ENCODE measurements around the gene SYNPO2. TPM values are rescaled to one million over a fixed set of nuclear protein-coding genes. Genes with fewer than 3 reads are reported as not detected.

Gene SYNPO2
- polyA plus RNA-seq, 1 experiment, result 5.1 TPM

DNA sequence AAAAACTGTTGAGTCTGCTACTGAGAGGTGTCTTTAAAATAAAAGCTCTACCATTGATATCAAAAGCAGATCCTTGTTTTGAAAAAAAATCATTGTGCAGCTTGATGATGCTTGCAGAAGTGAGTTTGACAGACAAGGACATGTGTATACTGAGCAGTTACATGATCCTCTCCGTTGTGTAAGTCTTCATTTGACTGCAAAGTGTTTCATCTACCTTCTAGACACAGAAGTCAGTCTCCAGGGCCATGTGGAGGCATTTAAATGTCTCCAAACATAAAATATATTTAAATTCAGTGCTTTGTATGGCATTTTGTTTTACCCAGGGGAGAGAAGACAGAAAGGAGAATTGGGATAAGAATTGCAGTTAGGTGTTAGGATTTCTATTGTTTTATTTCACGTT is 139.2 kb downstream of the SYNPO2 start:
- Histone ChIP-seq H3K27me3 (ENCODE audit: control insufficient read depth, insufficient read depth, low read length) (no peaks in the 10 kb centered on the region), H3K27ac (ENCODE audit: low read depth, low read length) (no peak overlapping the region), H3K4me3 (ENCODE audit: low read depth, low read length) (no peak overlapping the region), H3K9me3 (ENCODE audit: control insufficient read depth, insufficient read depth, low read length) (peaks cover 6% of the 10 kb centered on the region)
- ChIA-PET CTCF (interaction anchor here (1.4 kb wide), 1 partner anchor 39 kb away, joined by 3 read pairs; no protein-coding TSS in a partner anchor), POLR2A (interaction anchor here (1.2 to 1.7 kb wide), 2 partner anchors 13 to 29 kb away, joined by 3 read pairs; no protein-coding TSS in a partner anchor)
- TF ChIP-seq, protein P1, sequence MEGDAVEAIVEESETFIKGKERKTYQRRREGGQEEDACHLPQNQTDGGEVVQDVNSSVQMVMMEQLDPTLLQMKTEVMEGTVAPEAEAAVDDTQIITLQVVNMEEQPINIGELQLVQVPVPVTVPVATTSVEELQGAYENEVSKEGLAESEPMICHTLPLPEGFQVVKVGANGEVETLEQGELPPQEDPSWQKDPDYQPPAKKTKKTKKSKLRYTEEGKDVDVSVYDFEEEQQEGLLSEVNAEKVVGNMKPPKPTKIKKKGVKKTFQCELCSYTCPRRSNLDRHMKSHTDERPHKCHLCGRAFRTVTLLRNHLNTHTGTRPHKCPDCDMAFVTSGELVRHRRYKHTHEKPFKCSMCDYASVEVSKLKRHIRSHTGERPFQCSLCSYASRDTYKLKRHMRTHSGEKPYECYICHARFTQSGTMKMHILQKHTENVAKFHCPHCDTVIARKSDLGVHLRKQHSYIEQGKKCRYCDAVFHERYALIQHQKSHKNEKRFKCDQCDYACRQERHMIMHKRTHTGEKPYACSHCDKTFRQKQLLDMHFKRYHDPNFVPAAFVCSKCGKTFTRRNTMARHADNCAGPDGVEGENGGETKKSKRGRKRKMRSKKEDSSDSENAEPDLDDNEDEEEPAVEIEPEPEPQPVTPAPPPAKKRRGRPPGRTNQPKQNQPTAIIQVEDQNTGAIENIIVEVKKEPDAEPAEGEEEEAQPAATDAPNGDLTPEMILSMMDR (IDR thresholded peaks at IDR 0.05; ENCODE audit: low read depth, low read length), result no peak
- no peak for DNase-seq (ENCODE audit: low read depth, low spot score)

- H3K27me3 ChIP-seq (ENCODE audit: control insufficient read depth, insufficient read depth, low read length), result no peaks in the 10 kb centered on the region
- CTCF ChIA-PET, result no interaction called here
- H3K9me3 ChIP-seq (ENCODE audit: control insufficient read depth, insufficient read depth, low read length), result peaks cover 6% of the 10 kb centered on the region
- H3K27ac ChIP-seq (ENCODE audit: low read depth, low read length), result no peak overlapping the region
- H3K4me3 ChIP-seq (ENCODE audit: low read depth, low read length), result no peak overlapping the region
- TF ChIP-seq, protein P1 (IDR thresholded peaks at IDR 0.05; ENCODE audit: low read depth, low read length), result no peak
- no peak for DNase-seq (ENCODE audit: low read depth, low spot score)
- POLR2A ChIA-PET, result interaction anchor here (1.2 to 1.7 kb wide), 2 partner anchors 13 to 30 kb away, joined by 3 read pairs; no protein-coding TSS in a partner anchor
Measured at GRCh38 chr4:119028296-119028695, 139.6 kb downstream of the SYNPO2 start.

- no peaks in the 10 kb centered on the region for H3K27me3 ChIP-seq (ENCODE audit: control insufficient read depth, insufficient read depth, low read length)
- no peak overlapping the region for H3K4me3 ChIP-seq (ENCODE audit: low read depth, low read length)
- H3K9me3 ChIP-seq (ENCODE audit: control insufficient read depth, insufficient read depth, low read length), result peaks cover 6% of the 10 kb centered on the region
- TF ChIP-seq, protein P1 (IDR thresholded peaks at IDR 0.05; ENCODE audit: low read depth, low read length), result no peak
- no peak for DNase-seq (ENCODE audit: low read depth, low spot score)
- ChIA-PET POLR2A (no interaction called here), CTCF (interaction anchor here (0.6 to 1.1 kb wide), 5 partner anchors 12 to 257 kb away, joined by 3 to 5 read pairs (median 3); no protein-coding TSS in a partner anchor)
- H3K27ac ChIP-seq (ENCODE audit: low read depth, low read length), result no peak overlapping the region
Measured at GRCh38 chr4:119029847-119030535, 141.3 kb downstream of the SYNPO2 start.

DNA sequence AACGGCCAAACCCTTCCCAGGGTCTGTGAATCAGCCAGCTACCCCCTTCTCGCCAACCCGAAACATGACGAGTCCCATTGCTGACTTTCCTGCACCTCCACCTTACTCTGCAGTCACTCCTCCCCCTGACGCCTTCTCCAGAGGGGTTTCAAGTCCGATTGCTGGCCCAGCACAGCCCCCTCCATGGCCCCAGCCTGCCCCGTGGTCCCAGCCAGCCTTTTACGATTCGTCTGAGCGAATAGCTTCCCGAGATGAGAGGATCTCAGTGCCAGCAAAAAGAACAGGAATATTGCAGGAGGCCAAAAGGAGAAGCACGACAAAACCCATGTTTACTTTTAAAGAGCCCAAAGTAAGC is 141.9 kb downstream of the SYNPO2 start:
- ChIA-PET CTCF (interaction anchor here (1.1 kb wide), 1 partner anchor 12 kb away, joined by 5 read pairs; no protein-coding TSS in a partner anchor), POLR2A (no interaction called here)
- peaks cover 6% of the 10 kb centered on the region for H3K9me3 ChIP-seq (ENCODE audit: control insufficient read depth, insufficient read depth, low read length)
- TF ChIP-seq, protein P1 (IDR thresholded peaks at IDR 0.05; ENCODE audit: low read depth, low read length), result no peak
- DNase-seq (ENCODE audit: low read depth, low spot score), result no peak
- no peaks in the 10 kb centered on the region for H3K27me3 ChIP-seq (ENCODE audit: control insufficient read depth, insufficient read depth, low read length)
- H3K27ac ChIP-seq (ENCODE audit: low read depth, low read length), result no peak overlapping the region
- H3K4me3 ChIP-seq (ENCODE audit: low read depth, low read length), result no peak overlapping the region

DNA sequence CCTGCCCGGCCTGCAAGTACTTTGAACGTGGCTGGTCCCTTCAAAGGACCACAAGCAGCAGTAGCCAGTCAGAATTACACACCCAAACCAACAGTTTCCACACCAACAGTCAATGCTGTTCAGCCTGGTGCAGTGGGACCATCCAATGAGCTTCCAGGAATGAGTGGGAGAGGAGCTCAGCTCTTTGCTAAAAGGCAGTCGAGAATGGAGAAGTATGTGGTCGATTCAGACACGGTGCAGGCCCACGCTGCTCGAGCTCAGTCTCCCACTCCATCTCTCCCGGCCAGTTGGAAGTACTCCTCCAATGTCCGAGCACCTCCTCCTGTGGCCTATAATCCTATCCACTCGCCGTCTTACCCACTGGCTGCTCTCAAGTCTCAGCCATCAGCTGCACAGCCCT is 142.6 kb downstream of the SYNPO2 start:
- no peak overlapping the region for H3K4me3 ChIP-seq (ENCODE audit: low read depth, low read length)
- ChIA-PET CTCF (interaction anchor here (1.1 kb wide), 2 partner anchors 10 to 11 kb away, joined by 4 to 5 read pairs; no protein-coding TSS in a partner anchor), POLR2A (interaction anchor here (0.7 kb wide), 1 partner anchor 42 kb away, joined by 3 read pairs; no protein-coding TSS in a partner anchor)
- H3K27me3 ChIP-seq (ENCODE audit: control insufficient read depth, insufficient read depth, low read length), result no peaks in the 10 kb centered on the region
- DNase-seq (ENCODE audit: low read depth, low spot score), result no peak
- H3K27ac ChIP-seq (ENCODE audit: low read depth, low read length), result no peak overlapping the region
- H3K9me3 ChIP-seq (ENCODE audit: control insufficient read depth, insufficient read depth, low read length), result peaks cover 6% of the 10 kb centered on the region
- TF ChIP-seq, protein P1 (IDR thresholded peaks at IDR 0.05; ENCODE audit: low read depth, low read length), result no peak

Measured in AG04450 (cell line).